Measurements from ENCODE around the gene IGF2R.

Gene IGF2R

GRCh38 chr6:159941286-159942113 lies 27.4 kb upstream of the IGF2R start:
- no peak for TF ChIP-seq ZNF274 (IDR thresholded peaks at IDR 0.05; ENCODE audit: low read depth, low read length)
- H3K4me3 ChIP-seq (ENCODE audit: low read length): no peak overlapping the region

- TF ChIP-seq ZNF274 (IDR thresholded peaks at IDR 0.05; ENCODE audit: low read depth, low read length): no peak
- no peak overlapping the region for H3K4me3 ChIP-seq (ENCODE audit: low read length)
Observed at GRCh38 chr6:159943101-159943632, 25.7 kb upstream of the IGF2R start.

- TF ChIP-seq ZNF274 (IDR thresholded peaks at IDR 0.05; ENCODE audit: low read depth, low read length): no peak
- no peak overlapping the region for H3K4me3 ChIP-seq (ENCODE audit: low read length)
Observed at GRCh38 chr6:159943968-159944598, 24.8 kb upstream of the IGF2R start.

- TF ChIP-seq ZNF274 (IDR thresholded peaks at IDR 0.05; ENCODE audit: low read depth, low read length): no peak
- no peak overlapping the region for H3K4me3 ChIP-seq (ENCODE audit: low read length)
Observed at GRCh38 chr6:159945801-159946392, 23.0 kb upstream of the IGF2R start.

- no peak for TF ChIP-seq ZNF274 (IDR thresholded peaks at IDR 0.05; ENCODE audit: low read depth, low read length)
- no peak overlapping the region for H3K4me3 ChIP-seq (ENCODE audit: low read length)
Observed at GRCh38 chr6:159946912-159947311, 22.0 kb upstream of the IGF2R start.

- TF ChIP-seq ZNF274 (IDR thresholded peaks at IDR 0.05; ENCODE audit: low read depth, low read length): no peak
- H3K4me3 ChIP-seq (ENCODE audit: low read length): no peak overlapping the region
Observed at GRCh38 chr6:159948199-159948598, 20.7 kb upstream of the IGF2R start.

- no peak for TF ChIP-seq ZNF274 (IDR thresholded peaks at IDR 0.05; ENCODE audit: low read depth, low read length)
- no peak overlapping the region for H3K4me3 ChIP-seq (ENCODE audit: low read length)
Observed at GRCh38 chr6:159951772-159952171, 17.1 kb upstream of the IGF2R start.

- TF ChIP-seq ZNF274 (IDR thresholded peaks at IDR 0.05; ENCODE audit: low read depth, low read length): no peak
- no peak overlapping the region for H3K4me3 ChIP-seq (ENCODE audit: low read length)
Observed at GRCh38 chr6:159952289-159953005, 16.4 kb upstream of the IGF2R start.

GRCh38 chr6:159953091-159953601 lies 15.7 kb upstream of the IGF2R start:
- TF ChIP-seq ZNF274 (IDR thresholded peaks at IDR 0.05; ENCODE audit: low read depth, low read length): no peak
- H3K4me3 ChIP-seq (ENCODE audit: low read length): no peak overlapping the region

GRCh38 chr6:159955945-159956361 lies 12.9 kb upstream of the IGF2R start:
- no peak for TF ChIP-seq ZNF274 (IDR thresholded peaks at IDR 0.05; ENCODE audit: low read depth, low read length)
- no peak overlapping the region for H3K4me3 ChIP-seq (ENCODE audit: low read length)

- no peak overlapping the region for H3K4me3 ChIP-seq (ENCODE audit: low read length)
- no peak for TF ChIP-seq ZNF274 (IDR thresholded peaks at IDR 0.05; ENCODE audit: low read depth, low read length)
Observed at GRCh38 chr6:159957071-159957673, 11.7 kb upstream of the IGF2R start.

GRCh38 chr6:159959165-159959975 lies 9.5 kb upstream of the IGF2R start:
- TF ChIP-seq ZNF274 (IDR thresholded peaks at IDR 0.05; ENCODE audit: low read depth, low read length): no peak
- H3K4me3 ChIP-seq (ENCODE audit: low read length): no peak overlapping the region

- TF ChIP-seq ZNF274 (IDR thresholded peaks at IDR 0.05; ENCODE audit: low read depth, low read length): no peak
- no peak overlapping the region for H3K4me3 ChIP-seq (ENCODE audit: low read length)
Observed at GRCh38 chr6:159959976-159960384, 8.9 kb upstream of the IGF2R start.
